ENCODE results near the gene CRYGB.
"Not testable (repeated sequence)": the region's sequence is repeated elsewhere in the genome, so short reads cannot be mapped to it uniquely, and the experiment has no call there.

CRYGB gene

GRCh38 chr2:208112273-208112745 is 33.6 kb downstream of the CRYGB start:
- DNase-seq, result not testable (repeated sequence)

- no peak for DNase-seq
Observed at GRCh38 chr2:208103616-208104015, 42.3 kb downstream of the CRYGB start.

- peak; percentile 22 to 33 (median 27) for DNase-seq
Observed at GRCh38 chr2:208101716-208102631, 44.0 kb downstream of the CRYGB start.

- DNase-seq, result no peak
Observed at GRCh38 chr2:208099682-208100470, 46.1 kb downstream of the CRYGB start.

GRCh38 chr2:208098701-208099100 is 47.3 kb downstream of the CRYGB start:
- DNase-seq, result not testable (repeated sequence)

GRCh38 chr2:208098267-208098666 is 47.7 kb downstream of the CRYGB start:
- no peak for DNase-seq

- no peak for DNase-seq
Observed at GRCh38 chr2:208097801-208098200, 48.2 kb downstream of the CRYGB start.

GRCh38 chr2:208097313-208097712 is 48.6 kb downstream of the CRYGB start:
- DNase-seq, result no peak

GRCh38 chr2:208096080-208096479 is 49.9 kb downstream of the CRYGB start:
- DNase-seq, result no peak

- DNase-seq, result peak in 2 of 3 donors; percentile 12 to 19
Observed at GRCh38 chr2:208093128-208093527, 52.8 kb downstream of the CRYGB start.
